A673 (cell line): ENCODE results near the gene IL23R.

Source experiments
- EZH2 ChIP-seq: fragments of 200-600 bp; sonication (generic); IDR thresholded peaks from 2 replicates; pipeline ENCODE4 v1.6.1; 2017; ENCODE audit warnings: borderline replicate concordance, low read depth, mild to moderate bottlenecking, mixed read lengths, antibody characterized with exemption, low read length; ENCODE audit not compliant: poor library complexity, severe bottlenecking
- TF ChIP-seq, protein P1 (sequence below): fragments of 300-800, 200-600 bp; sonication (generic); conservative IDR thresholded peaks from 2 replicates; pipeline ENCODE4 v1.5.1; 2017; ENCODE audit warnings: low read depth, mild to moderate bottlenecking, antibody characterized with exemption, low read length, moderate library complexity, mixed read lengths

DNA sequence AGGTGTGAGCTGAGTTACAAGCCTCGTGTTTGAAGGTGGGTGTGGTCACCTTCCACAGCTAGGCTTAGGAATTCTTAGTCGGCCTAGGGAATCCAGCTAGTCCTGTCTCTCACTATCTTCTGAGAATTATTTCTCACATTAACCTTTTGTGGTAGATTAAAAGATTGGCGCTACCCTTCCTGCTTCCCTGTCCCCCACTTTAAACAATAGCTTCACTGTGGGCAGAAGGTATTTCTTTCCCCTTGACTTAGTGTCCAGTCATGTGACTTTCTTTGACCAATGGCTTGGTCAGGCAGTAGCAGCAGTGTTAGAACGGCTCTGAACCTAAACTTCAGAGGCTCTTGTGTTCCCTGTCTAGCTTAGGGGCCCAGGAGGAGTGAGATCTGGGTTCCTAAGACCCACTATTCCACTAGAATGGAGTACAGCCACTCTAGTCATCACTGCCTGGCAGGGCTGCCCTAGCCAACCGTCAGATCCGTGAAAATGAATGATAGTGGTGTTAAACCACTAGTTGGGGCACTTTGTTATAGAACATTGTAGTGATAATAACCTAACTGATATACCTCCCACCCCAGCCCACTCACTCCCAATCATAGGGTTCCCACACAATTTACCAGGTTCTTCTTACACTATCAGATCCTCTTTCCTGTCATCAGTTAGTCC lies 17.6 kb upstream of the IL23R start:
- TF ChIP-seq, protein P1, sequence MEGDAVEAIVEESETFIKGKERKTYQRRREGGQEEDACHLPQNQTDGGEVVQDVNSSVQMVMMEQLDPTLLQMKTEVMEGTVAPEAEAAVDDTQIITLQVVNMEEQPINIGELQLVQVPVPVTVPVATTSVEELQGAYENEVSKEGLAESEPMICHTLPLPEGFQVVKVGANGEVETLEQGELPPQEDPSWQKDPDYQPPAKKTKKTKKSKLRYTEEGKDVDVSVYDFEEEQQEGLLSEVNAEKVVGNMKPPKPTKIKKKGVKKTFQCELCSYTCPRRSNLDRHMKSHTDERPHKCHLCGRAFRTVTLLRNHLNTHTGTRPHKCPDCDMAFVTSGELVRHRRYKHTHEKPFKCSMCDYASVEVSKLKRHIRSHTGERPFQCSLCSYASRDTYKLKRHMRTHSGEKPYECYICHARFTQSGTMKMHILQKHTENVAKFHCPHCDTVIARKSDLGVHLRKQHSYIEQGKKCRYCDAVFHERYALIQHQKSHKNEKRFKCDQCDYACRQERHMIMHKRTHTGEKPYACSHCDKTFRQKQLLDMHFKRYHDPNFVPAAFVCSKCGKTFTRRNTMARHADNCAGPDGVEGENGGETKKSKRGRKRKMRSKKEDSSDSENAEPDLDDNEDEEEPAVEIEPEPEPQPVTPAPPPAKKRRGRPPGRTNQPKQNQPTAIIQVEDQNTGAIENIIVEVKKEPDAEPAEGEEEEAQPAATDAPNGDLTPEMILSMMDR: no peak
- TF ChIP-seq EZH2: no peak
